Measurements from ENCODE around the gene HBS1L. TPM values are rescaled to one million over a fixed set of nuclear protein-coding genes. Genes with fewer than 3 reads are reported as not detected.
A peak's percentile ranks its signal among the peaks of the same experiment; 100 is the strongest.

Gene HBS1L
- total RNA-seq, 2 experiments from 2014 or later, result 82.9 to 93.1 TPM

- Histone ChIP-seq H3K36me3 (ENCODE audit: insufficient read depth, low read length) (no peaks in the 10 kb centered on the region), H3K9me2 (ENCODE audit: insufficient read depth, low read length) (no peaks in the 10 kb centered on the region), H3K9me3 (ENCODE audit: low read length) (no peaks in the 10 kb centered on the region), H2AFZ (ENCODE audit: low read length) (no peak overlapping the region), H4K20me1 (ENCODE audit: insufficient read depth, low read length) (no peaks in the 10 kb centered on the region), H3K4me1 (ENCODE audit: insufficient read depth, low read length, poor library complexity, severe bottlenecking) (no peaks in the 10 kb centered on the region), H3K4me3 (ENCODE audit: low read depth, low read length, poor library complexity, severe bottlenecking) (no peak overlapping the region), H3K79me2 (ENCODE audit: insufficient read depth, low read depth, low read length) (no peaks in the 10 kb centered on the region), H3K4me2 (ENCODE audit: low read length) (no peak overlapping the region), H3K27ac (ENCODE audit: low read depth, low read length, poor library complexity, severe bottlenecking) (no peak overlapping the region)
- BruUV-seq (replicated peaks), result no TSS peak
- intact Hi-C loops (cut with micrococcal nuclease; ENCODE audit: unreplicated experiment), result no loop called here
- TF ChIP-seq CTCF (conservative IDR thresholded peaks at IDR 0.05; ENCODE audit: low read length) (no peak), EZH2phosphoT487 (IDR thresholded peaks at IDR 0.05; ENCODE audit: borderline replicate concordance, low read depth, low read length) (no peak)
- POLR2A ChIA-PET, result interaction anchor here (0.6 to 2.0 kb wide), 5 partner anchors 11 to 28 kb away, joined by 3 to 7 read pairs (median 4); partner anchors contain the start of gene HBS1L
- CTCF ChIA-PET (ENCODE audit: unreplicated experiment), result no interaction called here
- no peak for DNase-seq (ENCODE audit: low spot score)
Measured at GRCh38 chr6:135073756-135074393, 19.3 kb upstream of the HBS1L start.

GRCh38 chr6:135073217-135073616, 18.6 kb upstream of the HBS1L start:
- CTCF ChIA-PET (ENCODE audit: unreplicated experiment), result no interaction called here
- Histone ChIP-seq H2AFZ (ENCODE audit: low read length) (peak overlapping the region; percentile 35), H4K20me1 (ENCODE audit: insufficient read depth, low read length) (no peaks in the 10 kb centered on the region), H3K79me2 (ENCODE audit: insufficient read depth, low read depth, low read length) (no peaks in the 10 kb centered on the region), H3K4me3 (ENCODE audit: low read depth, low read length, poor library complexity, severe bottlenecking) (no peak overlapping the region), H3K4me2 (ENCODE audit: low read length) (no peak overlapping the region), H3K27ac (ENCODE audit: low read depth, low read length, poor library complexity, severe bottlenecking) (no peak overlapping the region), H3K9me2 (ENCODE audit: insufficient read depth, low read length) (no peaks in the 10 kb centered on the region), H3K9me3 (ENCODE audit: low read length) (no peaks in the 10 kb centered on the region), H3K4me1 (ENCODE audit: insufficient read depth, low read length, poor library complexity, severe bottlenecking) (no peaks in the 10 kb centered on the region), H3K36me3 (ENCODE audit: insufficient read depth, low read length) (no peaks in the 10 kb centered on the region)
- DNase-seq (ENCODE audit: low spot score), result no peak
- intact Hi-C loops (cut with micrococcal nuclease; ENCODE audit: unreplicated experiment), result no loop called here
- POLR2A ChIA-PET, result interaction anchor here (0.6 to 1.0 kb wide), 3 partner anchors 10 to 28 kb away, joined by 3 to 4 read pairs (median 4); no protein-coding TSS in a partner anchor
- no peak for TF ChIP-seq CTCF (conservative IDR thresholded peaks at IDR 0.05; ENCODE audit: low read length)
- TF ChIP-seq EZH2phosphoT487 (IDR thresholded peaks at IDR 0.05; ENCODE audit: borderline replicate concordance, low read depth, low read length), result no peak
- BruUV-seq (replicated peaks), result no TSS peak

GRCh38 chr6:135072753-135073152, 18.1 kb upstream of the HBS1L start:
- no peak overlapping the region for H3K4me3 ChIP-seq (ENCODE audit: low read depth, low read length, poor library complexity, severe bottlenecking)
- no peaks in the 10 kb centered on the region for H3K4me1 ChIP-seq (ENCODE audit: insufficient read depth, low read length, poor library complexity, severe bottlenecking)
- intact Hi-C loops (cut with micrococcal nuclease; ENCODE audit: unreplicated experiment), result no loop called here
- H3K4me2 ChIP-seq (ENCODE audit: low read length), result no peak overlapping the region
- no peak overlapping the region for H3K27ac ChIP-seq (ENCODE audit: low read depth, low read length, poor library complexity, severe bottlenecking)
- TF ChIP-seq EZH2phosphoT487 (IDR thresholded peaks at IDR 0.05; ENCODE audit: borderline replicate concordance, low read depth, low read length) (no peak), CTCF (conservative IDR thresholded peaks at IDR 0.05; ENCODE audit: low read length) (no peak)
- H3K36me3 ChIP-seq (ENCODE audit: insufficient read depth, low read length), result no peaks in the 10 kb centered on the region
- ChIA-PET POLR2A (interaction anchor here (1.8 kb wide), 1 partner anchor 14 kb away, joined by 4 read pairs; no protein-coding TSS in a partner anchor), CTCF (ENCODE audit: unreplicated experiment) (no interaction called here)
- no peaks in the 10 kb centered on the region for H4K20me1 ChIP-seq (ENCODE audit: insufficient read depth, low read length)
- no peaks in the 10 kb centered on the region for H3K9me3 ChIP-seq (ENCODE audit: low read length)
- H3K79me2 ChIP-seq (ENCODE audit: insufficient read depth, low read depth, low read length), result no peaks in the 10 kb centered on the region
- no peaks in the 10 kb centered on the region for H3K9me2 ChIP-seq (ENCODE audit: insufficient read depth, low read length)
- DNase-seq (ENCODE audit: low spot score), result no peak
- H2AFZ ChIP-seq (ENCODE audit: low read length), result peak overlapping the region; percentile 35
- no TSS peak for BruUV-seq (replicated peaks)
